GM18511 (cell line): ENCODE measurements around the gene AFTPH.

Source experiments
- ATAC-seq: cut with Tn5 transposase; IDR thresholded peaks from one replicate; pipeline ENCODE4 v1.9.1; 2021; ENCODE audit warnings: mild to moderate bottlenecking, moderate library complexity; ENCODE audit not compliant: unreplicated experiment

Gene AFTPH

GRCh38 chr2:64586883-64587481 is 62.9 kb downstream of the AFTPH start:
- ATAC-seq = no peak

- no peak for ATAC-seq
These were observed 63.4 kb downstream of the AFTPH start for GRCh38 chr2:64587561-64587960.

DNA sequence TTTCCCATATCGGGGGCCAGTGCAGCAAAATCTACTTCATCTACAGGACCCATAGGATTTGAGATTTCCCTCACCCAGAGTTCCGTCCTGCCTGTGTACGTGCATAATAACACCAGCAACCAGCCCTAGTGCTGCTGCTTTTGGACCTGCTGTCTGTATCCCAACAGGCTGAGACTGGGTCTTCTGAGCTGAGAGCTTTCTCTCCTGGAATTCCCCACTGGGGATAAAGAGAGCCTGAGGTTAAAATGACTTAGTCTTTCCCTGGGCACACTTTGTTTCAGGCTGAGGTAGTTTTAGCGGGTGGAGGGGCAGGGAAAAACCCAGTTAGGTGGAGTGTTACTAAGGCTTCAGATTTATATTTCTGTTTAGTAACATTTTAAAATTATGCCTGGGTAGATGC is 67.1 kb downstream of the AFTPH start:
- no peak for ATAC-seq

GRCh38 chr2:64593035-64593655 is 69.0 kb downstream of the AFTPH start:
- ATAC-seq = no peak

DNA sequence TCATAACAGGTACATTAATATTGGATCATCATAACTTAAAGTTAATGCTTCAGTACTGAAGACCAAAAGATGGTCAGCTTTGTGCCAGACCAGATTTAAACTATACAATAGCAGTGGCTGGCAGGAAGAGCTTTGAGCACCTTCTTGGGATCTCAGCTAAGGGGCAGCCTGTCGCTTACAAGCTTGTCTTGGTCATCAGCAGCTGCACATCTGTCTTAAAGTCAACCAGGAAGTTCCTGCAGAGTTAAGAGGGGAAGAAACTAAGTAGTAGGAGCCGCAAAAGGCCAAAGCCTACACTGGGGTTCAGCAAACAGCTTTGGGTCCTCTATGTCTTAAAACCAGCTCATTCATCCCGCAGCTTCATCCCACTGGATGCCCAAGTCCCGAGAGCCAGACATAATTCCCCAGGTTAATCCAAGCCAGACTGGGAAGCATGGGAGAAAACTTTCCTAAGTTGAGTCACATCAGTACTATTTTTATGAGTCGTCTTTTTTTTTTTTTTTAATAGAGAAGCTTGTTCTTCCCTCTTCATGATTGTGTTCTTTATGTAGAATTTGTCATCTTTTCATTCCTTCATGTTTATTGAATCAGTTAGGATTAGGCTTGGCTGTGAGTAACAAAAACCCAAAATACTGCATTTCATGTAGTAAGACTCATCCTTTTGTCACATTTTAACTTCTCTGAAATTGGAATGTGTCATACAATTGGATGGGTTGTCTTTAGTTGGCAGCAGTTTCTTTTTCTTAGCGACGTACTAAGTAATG is 70.3 kb downstream of the AFTPH start:
- ATAC-seq = no peak

DNA sequence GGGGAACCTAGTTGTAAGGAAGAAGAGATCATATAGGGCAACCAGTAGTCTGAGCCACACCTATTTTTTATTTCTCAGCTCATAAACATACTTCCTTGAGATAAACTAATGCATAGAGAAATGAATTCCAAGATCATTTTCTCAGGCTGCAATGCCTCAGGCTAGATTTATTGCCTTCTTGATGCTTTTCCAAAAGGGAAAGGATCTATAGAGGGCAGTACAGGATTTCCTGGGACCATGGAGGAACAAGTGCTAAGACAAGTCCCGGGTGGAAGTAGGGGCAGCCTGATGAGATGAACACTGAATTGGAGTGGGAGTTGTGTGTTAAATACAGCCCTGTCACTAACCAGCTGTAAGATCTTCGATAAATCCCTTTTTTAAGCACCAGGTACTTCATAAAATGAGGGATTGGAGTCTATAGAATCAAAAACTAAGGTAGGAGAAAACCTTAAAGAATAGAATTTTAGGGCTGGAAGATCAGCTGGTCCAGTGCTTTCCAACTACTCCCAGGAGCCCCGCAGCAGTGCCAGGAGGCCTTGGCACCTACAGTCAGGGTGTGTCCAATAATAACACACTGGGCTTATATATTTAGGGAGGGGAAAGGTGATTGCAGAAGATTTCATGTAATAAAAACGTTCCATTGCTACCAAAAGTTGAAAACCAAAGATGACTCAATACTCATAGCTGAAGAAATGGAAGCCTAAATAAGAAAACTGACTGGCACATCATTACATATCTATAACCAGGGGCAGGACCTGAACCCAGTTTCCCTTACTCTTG is 71.5 kb downstream of the AFTPH start:
- ATAC-seq = no peak

DNA sequence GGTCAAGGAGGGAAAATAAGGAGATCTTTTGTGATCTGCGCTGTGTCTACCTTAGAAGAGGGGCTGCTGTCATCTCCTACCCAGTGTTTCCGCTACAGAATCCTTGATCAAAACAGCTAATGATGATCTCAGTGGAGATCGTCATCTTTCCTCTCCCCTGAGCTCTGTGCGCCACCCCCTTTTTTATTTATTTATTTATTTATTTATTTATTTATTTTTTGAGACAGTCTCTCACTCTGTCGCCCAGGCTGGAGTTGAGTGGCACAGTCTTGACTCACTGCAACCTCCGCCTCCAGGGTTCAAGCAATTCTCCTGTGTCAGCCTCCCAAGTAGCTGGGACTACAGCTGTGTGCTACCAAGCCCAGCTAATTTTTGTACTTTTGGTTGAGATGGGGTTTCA is 74.1 kb downstream of the AFTPH start:
- ATAC-seq = no peak

DNA sequence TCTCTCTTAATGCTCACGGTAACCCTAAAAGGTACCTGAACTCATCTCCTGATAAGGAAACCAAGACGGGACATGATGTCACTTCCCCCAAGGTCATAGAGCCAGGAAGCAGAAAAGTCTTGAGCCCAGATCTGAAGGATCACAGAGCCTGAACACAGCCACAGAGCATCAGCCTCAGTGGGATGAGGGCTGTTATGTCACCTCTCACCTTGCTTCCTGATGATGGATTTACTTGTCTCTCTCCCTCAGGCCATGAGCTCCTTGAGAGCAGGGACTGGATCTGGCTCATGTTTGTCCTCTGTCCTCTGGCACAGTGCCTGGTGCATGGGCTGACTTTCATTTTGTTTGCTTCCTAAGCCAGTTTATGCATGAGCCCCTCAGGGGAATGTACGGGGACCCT is 75.3 kb downstream of the AFTPH start:
- ATAC-seq = no peak

- no peak for ATAC-seq
These were observed 77.1 kb downstream of the AFTPH start for GRCh38 chr2:64601034-64601754.

DNA sequence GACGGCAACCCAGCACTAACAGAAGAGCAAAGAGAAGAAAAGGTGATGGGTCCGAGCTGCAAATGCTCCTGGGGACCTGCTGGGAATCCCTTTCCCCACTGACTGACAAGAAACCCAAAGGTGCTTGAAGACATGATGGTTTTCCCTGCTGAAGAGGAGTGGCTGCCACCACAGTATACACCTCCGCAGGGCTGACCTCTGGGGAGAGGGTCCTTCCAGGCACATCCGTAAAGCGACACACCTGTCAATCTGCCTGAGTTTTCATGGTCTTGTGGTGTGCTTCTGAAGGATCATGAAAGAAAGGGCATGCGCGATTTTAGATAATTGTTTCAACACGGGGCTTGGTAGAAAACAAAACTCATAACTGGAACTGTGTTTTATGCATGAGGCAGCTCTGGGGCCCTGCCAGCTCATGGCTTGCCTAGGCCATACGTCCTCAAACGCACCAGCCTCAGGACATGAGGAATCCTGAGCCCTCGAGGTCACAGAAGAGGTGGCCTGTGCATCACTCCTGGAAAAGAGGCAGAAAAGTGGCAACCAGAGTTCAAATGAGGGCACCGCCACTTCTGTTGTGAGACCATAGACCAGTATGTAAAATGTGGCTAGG is 77.8 kb downstream of the AFTPH start:
- no peak for ATAC-seq

GRCh38 chr2:64602436-64602835 is 78.3 kb downstream of the AFTPH start:
- no peak for ATAC-seq

GRCh38 chr2:64604155-64604554 is 80.0 kb downstream of the AFTPH start:
- no peak for ATAC-seq

GRCh38 chr2:64605026-64605471 is 80.9 kb downstream of the AFTPH start:
- no peak for ATAC-seq

DNA sequence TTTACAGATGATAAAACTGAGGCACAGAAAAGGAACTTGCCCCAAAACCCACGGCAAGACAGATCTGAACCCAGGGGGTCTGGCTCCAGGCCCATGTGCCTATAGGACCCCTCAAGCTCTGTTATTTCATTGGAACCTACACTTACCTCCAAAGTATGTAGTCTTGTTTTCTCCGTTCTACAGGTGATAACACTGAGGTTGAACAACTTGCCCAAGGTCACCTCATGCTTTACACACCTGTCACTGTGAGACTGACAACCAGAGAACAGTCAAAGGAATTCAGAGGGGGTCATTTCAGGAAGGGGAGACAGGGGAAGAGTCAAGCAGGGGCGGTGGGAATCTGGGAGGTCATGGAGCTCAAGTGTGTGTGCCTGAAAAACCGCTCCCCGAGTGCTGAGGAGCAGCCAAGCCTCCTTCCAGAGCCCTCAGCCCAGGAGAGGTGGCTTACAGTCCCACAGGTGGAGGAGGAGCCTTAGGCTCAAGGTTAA is 81.9 kb downstream of the AFTPH start:
- no peak for ATAC-seq

- ATAC-seq = peak; percentile 80
These were observed 82.6 kb downstream of the AFTPH start for GRCh38 chr2:64606479-64607363.

DNA sequence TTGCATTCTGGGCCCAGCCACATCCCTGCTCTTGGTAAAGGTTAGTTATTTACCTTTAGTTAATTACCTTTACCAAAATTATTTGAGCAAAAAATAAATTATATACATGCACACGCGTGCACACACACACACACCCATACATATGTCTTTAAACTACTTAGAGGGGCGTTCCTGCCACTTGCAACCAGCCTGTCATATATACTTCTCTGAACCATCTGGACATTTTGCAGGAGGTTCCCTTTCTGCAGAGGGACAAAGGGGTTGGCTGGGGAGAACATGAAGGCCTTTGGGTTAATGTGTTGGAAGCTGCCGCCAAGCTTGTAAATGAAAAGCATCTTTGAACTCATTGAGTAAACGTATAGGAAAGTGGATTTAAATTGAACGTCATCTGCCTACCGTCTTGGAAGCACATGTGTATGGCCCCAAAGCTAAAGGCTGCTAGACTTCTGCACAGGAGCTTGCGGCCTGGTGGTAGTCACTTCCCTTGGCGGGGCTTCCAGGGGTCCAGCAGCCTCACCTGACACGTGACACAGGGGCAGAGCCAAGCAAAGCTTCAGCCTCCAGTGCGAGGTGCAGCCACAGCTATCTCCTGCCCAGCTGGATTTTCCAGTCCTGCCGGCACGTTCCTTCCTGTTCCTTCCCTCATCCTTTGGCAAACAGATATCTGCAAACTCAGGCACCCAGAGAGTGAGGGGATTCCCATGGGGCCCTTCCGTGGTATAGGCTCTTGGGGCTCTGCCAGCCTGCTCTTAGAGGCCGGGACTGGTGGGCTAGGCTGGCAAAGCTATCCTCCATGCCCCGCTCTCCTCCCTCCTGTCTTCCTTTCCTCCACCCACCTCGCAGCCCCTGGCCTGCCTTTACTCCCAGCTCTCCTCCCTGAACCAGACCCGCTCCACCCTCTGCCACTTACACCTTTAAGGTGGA is 83.5 kb downstream of the AFTPH start:
- ATAC-seq = no peak

DNA sequence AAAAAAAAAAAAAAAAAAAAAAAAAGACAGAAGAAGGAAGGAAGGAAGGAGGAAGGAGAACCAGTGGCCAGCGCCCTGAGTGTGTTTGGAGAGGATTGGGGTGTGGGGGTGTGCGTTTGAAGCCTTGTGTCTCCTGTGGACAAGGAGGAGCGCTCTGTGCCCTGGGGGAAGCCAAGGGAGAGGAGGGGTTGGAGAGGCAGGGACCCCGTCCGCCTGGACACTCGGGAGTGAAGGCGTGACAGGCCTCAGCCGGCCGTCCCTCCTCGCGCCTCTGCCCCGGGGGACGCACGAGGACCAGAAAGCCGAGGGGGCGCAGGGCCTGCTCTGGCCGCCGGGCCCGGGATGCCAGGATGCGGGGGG is 84.7 kb downstream of the AFTPH start:
- ATAC-seq = peak; percentile 14

DNA sequence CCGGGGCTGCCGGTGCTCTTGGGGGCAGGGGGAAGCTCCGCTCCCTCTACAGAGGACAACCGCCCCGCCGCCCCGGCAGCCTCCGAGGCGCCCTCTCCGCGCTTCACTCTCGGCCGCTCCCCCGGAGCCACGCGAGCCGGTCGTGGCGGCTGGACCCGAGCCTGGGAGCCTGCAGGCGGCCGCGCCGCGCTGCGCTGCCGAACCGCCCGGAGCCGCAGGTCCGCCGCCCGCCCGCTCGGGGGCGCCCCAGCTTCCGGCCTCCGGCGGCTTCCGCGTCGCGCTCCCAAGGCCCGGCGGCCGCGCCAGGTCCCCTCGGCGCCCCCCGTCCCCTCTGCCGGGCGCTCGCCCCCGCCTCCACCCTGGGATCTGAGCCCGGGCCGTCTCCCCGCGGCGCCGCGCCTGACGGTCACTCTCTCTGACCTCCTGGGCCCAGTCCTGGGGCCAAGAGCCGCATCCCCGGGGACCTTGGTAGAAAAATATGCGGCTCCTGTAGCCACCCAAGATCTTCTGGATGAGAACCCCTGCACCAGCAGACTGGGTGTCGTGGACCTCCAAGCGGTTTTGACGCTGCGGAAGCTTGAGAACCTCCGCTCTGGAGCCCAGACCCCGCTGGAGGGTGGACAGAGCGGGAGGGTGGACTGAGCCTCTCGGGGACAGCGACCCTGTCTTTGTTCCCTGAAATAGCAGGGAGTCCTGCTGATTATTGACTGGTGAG is 85.3 kb downstream of the AFTPH start:
- ATAC-seq = peak; percentile 55
